Measurements from ENCODE around the gene CKS1B. TPM values are rescaled to one million over a fixed set of nuclear protein-coding genes. Genes with fewer than 3 reads are reported as not detected.

CKS1B gene
- 84.4 and 128 TPM in 2 replicates for total RNA-seq

DNA sequence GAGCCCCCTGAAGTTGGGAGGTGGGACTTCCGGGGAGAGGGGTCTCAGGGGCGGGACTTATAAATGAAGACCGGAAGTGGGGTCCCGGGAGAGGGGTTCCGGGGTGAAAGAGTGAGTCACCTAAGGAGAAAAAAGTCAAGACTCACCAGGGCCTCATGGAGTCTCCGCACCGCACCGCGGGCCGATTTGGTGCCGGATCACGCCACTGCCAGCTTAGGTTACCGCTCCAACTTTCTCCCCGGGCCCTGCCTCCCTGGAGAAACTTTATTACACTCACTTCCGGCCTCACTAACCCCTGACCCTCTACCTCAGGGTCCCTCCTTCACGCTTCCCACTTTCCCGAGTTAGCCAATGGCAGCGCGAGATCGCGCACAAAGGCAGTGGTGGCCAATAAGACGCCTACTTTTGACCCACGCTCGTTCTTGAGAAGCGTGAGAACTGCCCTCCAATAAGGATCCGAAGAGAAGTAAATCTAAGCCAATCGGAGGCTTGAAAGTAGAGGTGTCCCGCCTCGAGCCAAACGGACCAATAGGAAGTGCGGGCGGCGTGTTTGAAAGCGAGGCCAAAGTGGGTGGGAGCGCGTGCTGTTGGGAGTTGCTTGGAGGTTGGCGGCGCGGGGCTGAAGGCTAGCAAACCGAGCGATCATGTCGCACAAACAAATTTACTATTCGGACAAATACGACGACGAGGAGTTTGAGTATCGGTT, at the start of gene CKS1B:
CKS1B (plus strand) TSS at position 580 of the 706 bp plus-strand sequence; CDS start at position 645, 65 bp downstream.

GRCh38 chr1:154936555-154937084, 37.9 kb upstream of the CKS1B start, which contains the start of gene PMVK:
TSS of gene PMVK (minus strand) at chr1:154936719. CDS start at chr1:154936685, 34 bp downstream.

DNA sequence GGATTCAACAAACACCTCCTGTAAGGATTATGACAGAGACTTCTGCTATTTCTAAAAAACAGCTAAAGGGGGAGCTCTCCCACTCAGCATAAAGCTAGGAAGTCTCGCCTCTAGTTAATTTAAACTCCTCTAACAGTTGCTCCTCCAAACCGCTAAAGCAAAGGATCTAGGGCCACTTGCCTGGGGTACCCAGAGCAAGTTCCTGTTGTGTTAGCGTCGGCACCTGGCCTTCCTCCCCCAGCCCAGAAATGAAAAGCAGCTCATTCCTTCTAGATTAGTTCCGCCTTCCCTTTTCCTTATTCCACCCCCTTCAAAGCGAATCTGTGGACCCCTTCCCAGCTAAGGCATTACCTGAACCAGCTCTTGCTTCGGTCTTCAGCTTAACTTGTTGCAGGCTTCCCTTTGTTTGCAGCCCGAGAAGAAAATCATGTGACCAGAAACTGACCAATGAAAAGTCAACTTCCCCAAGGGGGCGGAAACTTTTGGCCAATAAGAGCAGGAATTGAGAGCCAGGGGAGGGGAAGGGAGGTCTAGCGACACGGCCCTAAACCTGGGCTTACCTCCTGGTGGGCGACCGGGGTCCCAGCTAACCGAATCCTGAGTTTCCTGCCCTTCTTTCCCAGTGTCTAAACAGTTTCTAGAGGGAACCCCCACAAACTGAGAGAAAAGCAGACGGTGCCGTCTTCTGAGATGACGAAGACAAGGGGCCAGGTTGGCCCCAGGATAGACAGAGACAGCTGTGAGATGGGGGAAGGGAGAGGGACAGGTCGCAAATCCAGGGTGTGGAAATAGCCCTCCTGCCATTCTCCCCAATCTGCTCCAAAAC, 18.6 kb upstream of the CKS1B start, which contains the start of gene PBXIP1:
PBXIP1 (minus strand) TSS at position 382 of the 826 bp plus-strand sequence. CDS start 2,378 bp downstream, outside the sequence.

DNA sequence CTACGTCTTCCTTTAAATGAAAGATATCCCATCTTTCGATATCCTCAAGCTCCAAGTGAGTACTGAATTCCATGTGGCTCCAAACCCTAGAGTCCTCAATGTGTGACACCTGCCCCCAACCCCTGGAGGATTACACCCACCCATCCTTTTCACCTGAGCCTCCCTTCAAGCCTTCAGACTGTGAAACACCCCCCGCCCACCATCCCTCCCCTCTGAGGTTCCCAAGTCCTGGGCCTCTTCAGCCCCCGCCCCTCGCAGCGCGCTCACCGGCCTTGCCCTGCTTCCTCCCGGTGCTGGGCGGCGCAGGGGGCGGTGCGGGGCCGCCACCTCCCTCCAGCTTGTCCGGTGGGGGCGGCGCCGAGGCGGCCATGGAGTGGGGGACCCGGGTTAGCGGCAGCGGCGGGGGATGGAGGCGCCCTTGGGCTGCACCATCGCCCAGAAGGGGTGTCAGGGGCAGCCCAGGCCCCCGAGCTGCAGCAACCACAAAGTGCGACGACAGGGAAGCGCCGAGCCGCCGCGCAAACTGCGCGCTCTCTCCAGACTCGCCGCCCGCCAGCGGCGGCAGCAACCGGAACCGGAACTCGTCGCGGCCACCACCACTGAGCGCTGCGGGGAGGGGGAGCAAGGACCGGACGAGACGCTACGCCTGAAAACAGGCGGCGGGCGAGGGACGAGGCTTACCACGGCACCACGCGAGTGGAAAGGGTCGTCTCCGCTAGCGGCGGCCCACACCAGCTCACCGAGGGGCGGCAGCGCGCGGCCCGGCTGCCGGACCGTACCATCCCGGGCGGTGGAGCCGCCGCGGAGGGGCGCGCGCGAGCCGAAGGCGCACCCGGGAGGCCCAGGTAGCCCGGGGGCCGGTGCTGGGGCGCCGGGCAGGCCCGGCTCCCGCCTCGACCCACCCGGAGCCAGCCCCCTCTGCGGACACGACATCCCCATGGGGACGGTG, 13.0 kb upstream of the CKS1B start, which contains the start of gene PYGO2:
PYGO2 (minus strand) TSS at position 576 of the 949 bp plus-strand sequence; CDS start at position 370, 206 bp downstream.

GRCh38 chr1:154970631-154971340, 3.7 kb upstream of the CKS1B start, which contains the start of gene SHC1:
TSS of gene SHC1 (minus strand) at chr1:154970747. CDS start at chr1:154970526, 221 bp downstream.

GRCh38 chr1:154982897-154983648, 8.6 kb downstream of the CKS1B start, which contains the start of gene FLAD1:
TSS of gene FLAD1 (plus strand) at chr1:154983344. CDS start at chr1:154983695, 351 bp downstream.

GRCh38 chr1:154993572-154994268, 19.2 kb downstream of the CKS1B start, which contains the start of gene LENEP:
TSS of gene LENEP (plus strand) at chr1:154993586. CDS start at chr1:154993608, 22 bp downstream.

GRCh38 chr1:155002464-155003226, 28.2 kb downstream of the CKS1B start, which contains the start of gene ZBTB7B:
TSS of gene ZBTB7B (plus strand) at chr1:155002802. CDS start at chr1:155014661, 11,859 bp downstream.

Other genes with a start within 250 kb of the CKS1B start
- gene KCNN3, start 104.4 kb upstream of the CKS1B start, total RNA-seq, result not detected in 2 replicates
- 14.1 and 14.2 TPM in 2 replicates for gene PMVK, start 38.0 kb upstream of the CKS1B start, total RNA-seq
- 45.0 and 48.2 TPM in 2 replicates for gene PBXIP1, start 18.6 kb upstream of the CKS1B start, total RNA-seq
- 14.2 and 16.1 TPM in 2 replicates for gene PYGO2, start 12.9 kb upstream of the CKS1B start, total RNA-seq
- gene SHC1, start 3.9 kb upstream of the CKS1B start, total RNA-seq, result 329 and 340 TPM in 2 replicates
- 31.4 and 42.1 TPM in 2 replicates for gene FLAD1, start 8.7 kb downstream of the CKS1B start, total RNA-seq
- not detected in 2 replicates for gene LENEP, start 18.9 kb downstream of the CKS1B start, total RNA-seq
- 10.8 and 14.7 TPM in 2 replicates for gene ZBTB7B, start 28.1 kb downstream of the CKS1B start, total RNA-seq
- 0.18 and 0.29 TPM in 2 replicates for gene DCST2, start 59.1 kb downstream of the CKS1B start, total RNA-seq
- not detected in 2 replicates for gene DCST1, start 59.1 kb downstream of the CKS1B start, total RNA-seq
- gene ADAM15, start 76.6 kb downstream of the CKS1B start, total RNA-seq, result 84.7 and 112 TPM in 2 replicates
- 4.6 and 7.8 TPM in 2 replicates for gene EFNA4, start 89.1 kb downstream of the CKS1B start, total RNA-seq
- 0.53 and 0.58 TPM in 2 replicates for gene EFNA3, start 104.2 kb downstream of the CKS1B start, total RNA-seq
- gene EFNA1, start 153.2 kb downstream of the CKS1B start, total RNA-seq, result not detected in 2 replicates
- gene SLC50A1, start 161.2 kb downstream of the CKS1B start, total RNA-seq, result 78.3 and 119 TPM in 2 replicates
- gene DPM3, start 165.8 kb downstream of the CKS1B start, total RNA-seq, result 218 and 219 TPM in 2 replicates
- 192 and 276 TPM in 2 replicates for gene KRTCAP2, start 198.6 kb downstream of the CKS1B start, total RNA-seq
- gene TRIM46, start 199.2 kb downstream of the CKS1B start, total RNA-seq, result 3.7 and 5.8 TPM in 2 replicates
- 19.0 and 21.3 TPM in 2 replicates for gene THBS3, start 233.2 kb downstream of the CKS1B start, total RNA-seq
- 105 and 129 TPM in 2 replicates for gene MTX1, start 234.0 kb downstream of the CKS1B start, total RNA-seq

Measured in myometrial cell (primary cell).